NT2/D1 (cell line): ENCODE data around the gene TMIE.
"Not testable (repeated sequence)": the region's sequence is repeated elsewhere in the genome, so short reads cannot be mapped to it uniquely, and the experiment has no call there.

ENCODE experiments used
- DNase-seq: peaks from one replicate; pipeline ENCODE4 v3.0.0-alpha.2; 2011; ENCODE audit warnings: low read depth, low spot score
- H3K27me3 ChIP-seq: 2 replicates; pipeline ENCODE4 v1.6.0; 2011; ENCODE audit warnings: mild to moderate bottlenecking; ENCODE audit not compliant: insufficient read length, insufficient read depth
- H3K36me3 ChIP-seq: 2 replicates; pipeline ENCODE4 v1.6.1; 2011; ENCODE audit warnings: mild to moderate bottlenecking, low read length, mixed read lengths; ENCODE audit not compliant: insufficient read depth, insufficient read length
- H3K4me1 ChIP-seq: 2 replicates; pipeline ENCODE4 v1.5.1; 2011; ENCODE audit not compliant: insufficient read depth, insufficient read length
- H3K4me3 ChIP-seq: 2 replicates; pipeline ENCODE4 v1.5.1; 2011; ENCODE audit warnings: low read depth; ENCODE audit not compliant: insufficient read length
- H3K9ac ChIP-seq: 2 replicates; pipeline ENCODE4 v1.6.0; 2011; ENCODE audit warnings: low read depth; ENCODE audit not compliant: insufficient read length
- H3K9me3 ChIP-seq: 2 replicates; pipeline ENCODE4 v1.5.1; 2011; ENCODE audit warnings: mild to moderate bottlenecking, low read length; ENCODE audit not compliant: insufficient read depth
- SUZ12 ChIP-seq: IDR thresholded peaks from 2 replicates; pipeline ENCODE4 v1.6.1; 2011; ENCODE audit not compliant: insufficient read length, insufficient read depth; ENCODE audit errors: extremely low read depth
- YY1 ChIP-seq: IDR thresholded peaks from 2 replicates; pipeline ENCODE4 v1.6.1; 2011; ENCODE audit not compliant: insufficient read length, insufficient read depth
- ZNF274 ChIP-seq: IDR thresholded peaks from 2 replicates; pipeline ENCODE4 v1.6.1; 2011; ENCODE audit warnings: mild to moderate bottlenecking, low read depth, low read length

TMIE gene

DNA sequence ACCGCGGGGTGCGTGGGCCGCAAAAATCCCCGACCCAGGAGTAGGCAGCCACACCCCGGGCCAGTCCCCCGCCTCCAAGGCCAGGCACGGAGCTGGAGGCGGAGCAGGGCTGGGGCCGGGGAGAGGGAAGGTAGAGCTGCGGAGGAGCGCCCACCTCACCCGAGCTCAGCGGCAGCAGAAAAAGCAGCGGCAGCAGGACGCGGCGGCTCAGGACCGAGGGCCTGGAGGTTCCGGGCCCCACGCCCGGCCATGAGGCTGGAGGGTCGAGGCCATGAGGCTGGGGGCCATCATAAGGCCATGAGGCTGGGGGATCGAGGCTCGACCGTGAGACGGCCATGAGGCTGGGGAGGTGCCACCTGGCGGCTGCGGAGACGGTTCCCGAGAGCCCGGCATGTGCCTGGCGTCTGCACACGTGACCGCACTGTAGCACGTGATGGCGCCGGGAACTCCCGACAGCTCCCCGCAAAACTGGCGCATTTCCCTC is 49.4 kb downstream of the TMIE start:
- Histone ChIP-seq H3K4me1 (peaks cover 5% of the 10 kb centered on the region), H3K9me3 (no peaks in the 10 kb centered on the region), H3K27me3 (no peaks in the 10 kb centered on the region), H3K4me3 (no peak overlapping the region), H3K9ac (no peak overlapping the region), H3K36me3 (no peaks in the 10 kb centered on the region)
- no peak for DNase-seq
- no peak for TF ChIP-seq ZNF274
- TF ChIP-seq YY1, result no peak
- TF ChIP-seq SUZ12, result no peak

DNA sequence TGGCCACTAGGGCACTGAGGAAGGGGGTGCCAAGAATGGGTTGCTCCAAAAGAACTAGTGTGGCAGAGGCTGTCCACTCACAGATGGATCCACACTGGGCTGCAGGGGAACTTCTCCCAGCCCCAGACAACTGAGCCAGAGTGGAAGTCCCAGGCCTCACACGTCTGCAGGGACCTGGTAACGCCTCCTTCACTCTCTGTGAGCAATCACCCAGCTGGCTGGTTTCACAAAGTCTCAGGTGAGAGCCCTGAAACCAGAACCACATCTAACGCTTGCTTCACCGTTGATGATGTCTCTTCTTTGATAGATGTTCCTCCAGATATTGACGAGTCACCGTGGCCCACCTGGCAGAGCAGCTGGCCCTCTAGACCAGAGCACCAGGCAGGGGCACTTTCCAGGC is 51.9 kb downstream of the TMIE start:
- H3K4me3 ChIP-seq, H3K4me1 ChIP-seq, H3K9me3 ChIP-seq, DNase-seq, H3K9ac ChIP-seq, H3K36me3 ChIP-seq, H3K27me3 ChIP-seq: not testable (repeated sequence)

DNA sequence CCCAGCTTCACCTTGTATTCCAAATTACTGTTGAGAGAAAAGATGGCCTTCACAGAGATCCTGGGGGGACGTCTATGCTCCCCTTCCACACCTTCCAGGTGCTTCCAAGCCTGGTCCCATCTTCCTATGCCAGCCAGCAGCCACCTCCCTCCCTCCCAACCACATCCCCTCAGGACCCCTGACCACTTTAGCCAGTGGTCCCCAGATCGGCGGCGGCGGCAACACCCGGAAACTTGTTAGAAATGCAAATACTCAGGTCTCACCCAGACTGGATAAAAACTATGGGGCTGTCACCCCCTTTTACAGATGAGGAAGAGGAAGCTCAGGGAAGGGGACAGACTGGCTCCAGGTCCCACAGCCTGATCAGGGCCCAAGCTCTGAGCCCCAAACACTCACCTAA is 54.5 kb downstream of the TMIE start:
- no peak for TF ChIP-seq SUZ12
- no peak for TF ChIP-seq YY1
- TF ChIP-seq ZNF274, result no peak
- no peaks in the 10 kb centered on the region for H3K9me3 ChIP-seq
- no peaks in the 10 kb centered on the region for H3K36me3 ChIP-seq
- H3K9ac ChIP-seq, result no peak overlapping the region
- no peak for DNase-seq
- no peaks in the 10 kb centered on the region for H3K4me1 ChIP-seq
- H3K4me3 ChIP-seq, result no peak overlapping the region
- no peaks in the 10 kb centered on the region for H3K27me3 ChIP-seq

DNA sequence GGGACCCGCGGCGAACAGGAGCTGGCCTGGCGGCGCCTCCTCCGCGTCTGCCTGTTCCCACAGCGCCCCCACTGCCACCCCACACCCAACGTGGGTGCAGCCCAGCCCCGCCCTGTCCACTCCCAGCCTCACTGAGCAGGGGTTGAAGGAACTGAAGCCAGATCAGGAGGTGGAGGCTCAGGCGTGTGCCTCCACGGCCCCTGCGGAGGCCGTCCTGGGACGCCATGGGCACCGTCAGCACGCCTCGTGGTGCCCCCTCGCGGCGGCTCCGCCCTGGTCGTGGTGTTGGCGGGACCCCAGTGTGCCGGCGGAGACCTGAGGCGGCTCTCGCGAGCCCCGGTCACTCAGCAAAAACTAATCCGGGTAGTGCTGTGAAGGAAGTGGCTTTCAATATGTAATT is 55.5 kb downstream of the TMIE start:
- no peaks in the 10 kb centered on the region for H3K4me1 ChIP-seq
- no peak for DNase-seq
- no peak overlapping the region for H3K9ac ChIP-seq
- no peaks in the 10 kb centered on the region for H3K27me3 ChIP-seq
- no peaks in the 10 kb centered on the region for H3K36me3 ChIP-seq
- H3K9me3 ChIP-seq, result no peaks in the 10 kb centered on the region
- H3K4me3 ChIP-seq, result no peak overlapping the region
- no peak for TF ChIP-seq SUZ12
- no peak for TF ChIP-seq YY1
- no peak for TF ChIP-seq ZNF274

DNA sequence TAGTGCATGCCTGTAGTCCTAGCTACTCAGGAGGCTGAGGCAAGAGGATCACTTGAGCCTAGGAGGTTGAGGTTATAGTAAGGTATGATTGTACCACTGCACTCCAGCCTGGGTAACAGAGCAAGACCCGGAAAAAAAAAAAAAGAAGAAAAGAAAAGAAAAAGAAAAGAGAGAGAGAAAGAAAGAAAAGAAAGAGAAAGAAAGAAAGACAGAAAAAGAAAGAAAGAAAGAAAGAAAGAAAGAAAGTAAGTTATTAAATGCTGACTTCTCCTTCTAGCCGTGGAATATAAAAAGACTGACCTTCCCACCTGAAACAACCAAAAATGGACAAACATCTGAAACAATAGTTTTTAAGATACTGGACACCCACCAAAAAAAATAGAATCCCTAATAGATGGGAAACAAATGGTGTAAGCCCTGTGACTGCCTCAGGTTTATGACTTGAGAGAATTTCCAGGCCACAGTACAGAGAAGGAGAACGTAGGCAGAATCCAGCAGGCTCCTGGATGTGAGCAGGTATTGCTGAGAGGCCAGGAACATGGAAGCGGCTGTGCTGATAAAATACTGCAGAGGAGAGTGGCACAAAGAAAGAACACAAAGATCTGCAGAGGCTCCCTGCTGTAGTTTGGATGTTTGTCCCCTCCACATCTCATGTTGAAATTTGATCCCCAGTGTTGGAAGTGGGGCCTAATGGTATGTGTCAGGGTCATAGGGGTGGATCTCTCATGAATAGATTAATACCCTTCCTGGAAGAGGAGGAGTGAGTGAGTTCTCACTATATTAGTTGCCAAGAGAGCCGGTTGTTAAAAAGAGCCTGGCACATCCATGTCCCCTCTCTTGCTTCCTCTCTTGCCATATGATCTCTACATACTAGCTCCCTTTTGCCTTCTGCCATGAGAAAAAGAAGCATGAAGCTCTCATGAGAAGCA is 58.3 kb downstream of the TMIE start:
- H3K4me3 ChIP-seq, result no peak overlapping the region
- DNase-seq, result no peak
- TF ChIP-seq YY1 (no peak), ZNF274 (no peak), SUZ12 (no peak)
- H3K27me3 ChIP-seq, result no peaks in the 10 kb centered on the region
- peaks cover 7% of the 10 kb centered on the region; the same call in 1 of the 2 replicates for H3K9me3 ChIP-seq
- no peaks in the 10 kb centered on the region for H3K4me1 ChIP-seq
- no peak overlapping the region for H3K9ac ChIP-seq
- H3K36me3 ChIP-seq, result no peaks in the 10 kb centered on the region
